ENCODE measurements around the gene MOGAT2.
"Not testable (repeated sequence)": the region's sequence is repeated elsewhere in the genome, so short reads cannot be mapped to it uniquely, and the experiment has no call there.

The MOGAT2 gene

GRCh38 chr11:75719340-75720239, 2.0 kb downstream of the MOGAT2 start:
- no peak for DNase-seq (ENCODE audit: low read depth in 1 of 2, low spot score in 1 of 2)

- no peak for DNase-seq (ENCODE audit: low read depth in 1 of 2, low spot score in 1 of 2)
Measured at GRCh38 chr11:75720639-75721038, 3.0 kb downstream of the MOGAT2 start.

- no peak for DNase-seq (ENCODE audit: low read depth in 1 of 2, low spot score in 1 of 2)
Measured at GRCh38 chr11:75721852-75722668, 4.4 kb downstream of the MOGAT2 start.

- no peak for DNase-seq (ENCODE audit: low read depth in 1 of 2, low spot score in 1 of 2)
Measured at GRCh38 chr11:75722669-75723042, 5.0 kb downstream of the MOGAT2 start.

GRCh38 chr11:75725547-75726320, 8.1 kb downstream of the MOGAT2 start:
- DNase-seq (ENCODE audit: low read depth in 1 of 2, low spot score in 1 of 2) = no peak

- DNase-seq (ENCODE audit: low read depth in 1 of 2, low spot score in 1 of 2) = no peak
Measured at GRCh38 chr11:75728992-75729391, 11.4 kb downstream of the MOGAT2 start.

- no peak for DNase-seq (ENCODE audit: low read depth in 1 of 2, low spot score in 1 of 2)
Measured at GRCh38 chr11:75731095-75731494, 13.5 kb downstream of the MOGAT2 start.

- no peak for DNase-seq (ENCODE audit: low read depth in 1 of 2, low spot score in 1 of 2)
Measured at GRCh38 chr11:75733071-75733430, 15.4 kb downstream of the MOGAT2 start.

GRCh38 chr11:75733431-75734107, 15.9 kb downstream of the MOGAT2 start:
- DNase-seq (ENCODE audit: low read depth in 1 of 2, low spot score in 1 of 2) = no peak

GRCh38 chr11:75734491-75735180, 17.0 kb downstream of the MOGAT2 start:
- DNase-seq (ENCODE audit: low read depth in 1 of 2, low spot score in 1 of 2) = no peak

- DNase-seq (ENCODE audit: low read depth in 1 of 2, low spot score in 1 of 2) = no peak
Measured at GRCh38 chr11:75735181-75735845, 17.7 kb downstream of the MOGAT2 start.

- DNase-seq (ENCODE audit: low read depth in 1 of 2, low spot score in 1 of 2) = no peak
Measured at GRCh38 chr11:75737314-75737713, 19.7 kb downstream of the MOGAT2 start.

- DNase-seq (ENCODE audit: low read depth in 1 of 2, low spot score in 1 of 2) = no peak
Measured at GRCh38 chr11:75740681-75741080, 23.0 kb downstream of the MOGAT2 start.

- not testable (repeated sequence) for DNase-seq (ENCODE audit: low read depth in 1 of 2, low spot score in 1 of 2)
Measured at GRCh38 chr11:75743159-75743558, 25.5 kb downstream of the MOGAT2 start.

- no peak for DNase-seq (ENCODE audit: low read depth in 1 of 2, low spot score in 1 of 2)
Measured at GRCh38 chr11:75743711-75744563, 26.3 kb downstream of the MOGAT2 start.

- no peak for DNase-seq (ENCODE audit: low read depth in 1 of 2, low spot score in 1 of 2)
Measured at GRCh38 chr11:75745807-75746206, 28.2 kb downstream of the MOGAT2 start.

- DNase-seq (ENCODE audit: low read depth in 1 of 2, low spot score in 1 of 2) = not testable (repeated sequence)
Measured at GRCh38 chr11:75748729-75749273, 31.2 kb downstream of the MOGAT2 start.

- not testable (repeated sequence) for DNase-seq (ENCODE audit: low read depth in 1 of 2, low spot score in 1 of 2)
Measured at GRCh38 chr11:75754933-75755332, 37.3 kb downstream of the MOGAT2 start.

- no peak for DNase-seq (ENCODE audit: low read depth in 1 of 2, low spot score in 1 of 2)
Measured at GRCh38 chr11:75757651-75758050, 40.0 kb downstream of the MOGAT2 start.
